HEK293 (cell line): Measurements from ENCODE around the gene PSMF1.

Experiments
- CTCF ChIA-PET: fragments of 350-600 bp; formaldehyde crosslinking; extraction: SDS; loops from one replicate; lab custom pipeline; 2021; ENCODE audit warnings: antibody characterized with exemption; lab: Yijun Ruan, JAX
- POLR2A ChIA-PET: fragments of 300-600 bp; formaldehyde crosslinking; extraction: SDS; loops from one replicate; lab custom pipeline; 2020; ENCODE audit warnings: antibody characterized with exemption, inconsistent platforms; lab: Yijun Ruan, JAX
- H3K27ac ChIP-seq: fragments of 200-500 bp; sonication (Bioruptor generic); 2 replicates; pipeline ENCODE4 v1.5.1; 2014; ENCODE audit warnings: low read depth, low read length, control low read depth, inconsistent platforms; ENCODE audit errors: extremely low read depth
- H3K36me3 ChIP-seq, 2 experiments: fragments of 200-500 bp in 1 of 2; sonication (Bioruptor generic) in 1 of 2; 1 replicate in 1 of 2; 2 replicates in 1 of 2; pipeline ENCODE4 v1.5.1; 2014 to 2017; ENCODE audit warnings: inconsistent platforms in 2 of 2, low read length in 2 of 2; ENCODE audit not compliant: control insufficient read depth in 2 of 2, insufficient read depth in 1 of 2
- H3K4me1 ChIP-seq: fragments of 200-500 bp; sonication (Bioruptor generic); 2 replicates; pipeline ENCODE4 v1.5.1; 2014; ENCODE audit warnings: mild to moderate bottlenecking, low read length, inconsistent platforms; ENCODE audit not compliant: control insufficient read depth, insufficient read depth
- H3K4me3 ChIP-seq: 2 replicates; pipeline ENCODE4 v1.5.1; 2011; ENCODE audit warnings: low read depth, mild to moderate bottlenecking, control low read depth, low read length, moderate library complexity
- H3K9me3 ChIP-seq: fragments of 200-500 bp; sonication (Bioruptor generic); 2 replicates; pipeline ENCODE4 v1.5.1; 2014; ENCODE audit warnings: low read depth, low read length, inconsistent platforms; ENCODE audit not compliant: control insufficient read depth, insufficient read depth
- BCL11A ChIP-seq: fragments of 450-650 bp; formaldehyde crosslinking; IDR thresholded peaks from 2 replicates; pipeline ENCODE4 v1.5.1; 2016; ENCODE audit warnings: low read depth, missing biosample characterization, missing genetic modification characterization
- GLIS1 ChIP-seq: fragments of 450-650 bp; formaldehyde crosslinking; IDR thresholded peaks from 2 replicates; pipeline ENCODE4 v1.5.1; 2016; ENCODE audit warnings: missing biosample characterization, missing genetic modification characterization
- HOXA7 ChIP-seq: sonication (generic); formaldehyde crosslinking; IDR thresholded peaks from 2 replicates; pipeline ENCODE4 v1.8.1; 2022; ENCODE audit warnings: missing genetic modification reagents, borderline replicate concordance
- OVOL3 ChIP-seq: fragments of 450-650 bp; formaldehyde crosslinking; IDR thresholded peaks from 2 replicates; pipeline ENCODE4 v1.5.1; 2016; ENCODE audit warnings: missing biosample characterization, missing genetic modification characterization
- PRDM1 ChIP-seq: fragments of 450-650 bp; formaldehyde crosslinking; IDR thresholded peaks from 2 replicates; pipeline ENCODE4; 2016; ENCODE audit warnings: missing biosample characterization, missing genetic modification characterization
- SCRT2 ChIP-seq: fragments of 450-650 bp; formaldehyde crosslinking; IDR thresholded peaks from 2 replicates; pipeline ENCODE4 v1.5.1; 2016; ENCODE audit warnings: missing biosample characterization, missing genetic modification characterization
- TCF7L2 ChIP-seq: IDR thresholded peaks from 2 replicates; pipeline ENCODE4 v1.6.1; 2011; ENCODE audit warnings: low read depth, mild to moderate bottlenecking, inconsistent platforms, low read length, moderate library complexity, borderline replicate concordance
- ZBTB48 ChIP-seq: fragments of 450-650 bp; formaldehyde crosslinking; IDR thresholded peaks from 2 replicates; pipeline ENCODE4 v1.5.1; 2016; ENCODE audit warnings: missing biosample characterization, missing genetic modification characterization
- ZNF121 ChIP-seq: fragments of 450-650 bp; formaldehyde crosslinking; IDR thresholded peaks from 2 replicates; pipeline ENCODE4 v1.5.1; 2016; ENCODE audit warnings: missing biosample characterization, missing genetic modification characterization
- ZNF140 ChIP-seq: fragments of 450-650 bp; formaldehyde crosslinking; IDR thresholded peaks from 2 replicates; pipeline ENCODE4 v1.5.1; 2016; ENCODE audit warnings: missing biosample characterization, missing genetic modification characterization
- ZNF2 ChIP-seq: fragments of 450-650 bp; formaldehyde crosslinking; IDR thresholded peaks from 2 replicates; pipeline ENCODE4 v1.5.1; 2016; ENCODE audit warnings: missing biosample characterization, missing genetic modification characterization
- ZNF23 ChIP-seq: fragments of 450-650 bp; formaldehyde crosslinking; IDR thresholded peaks from 2 replicates; pipeline ENCODE4 v1.5.1; 2016; ENCODE audit warnings: missing biosample characterization, missing genetic modification characterization, borderline replicate concordance
- ZNF24 ChIP-seq: fragments of 450-650 bp; formaldehyde crosslinking; IDR thresholded peaks from 2 replicates; pipeline ENCODE4 v1.5.1; 2016; ENCODE audit warnings: missing biosample characterization, missing genetic modification characterization
- ZNF473 ChIP-seq: fragments of 450-650 bp; formaldehyde crosslinking; IDR thresholded peaks from 2 replicates; pipeline ENCODE4 v1.5.1; 2017; ENCODE audit warnings: missing biosample characterization, missing genetic modification characterization
- ZNF48 ChIP-seq: fragments of 450-650 bp; formaldehyde crosslinking; IDR thresholded peaks from 2 replicates; pipeline ENCODE4 v1.5.1; 2016; ENCODE audit warnings: missing biosample characterization, missing genetic modification characterization
- ZNF561 ChIP-seq: fragments of 450-650 bp; IDR thresholded peaks from 2 replicates; pipeline ENCODE4 v1.5.1; 2018; ENCODE audit warnings: missing biosample characterization, missing genetic modification characterization, borderline replicate concordance
- ZNF600 ChIP-seq: fragments of 450-650 bp; formaldehyde crosslinking; IDR thresholded peaks from 2 replicates; pipeline ENCODE4 v1.5.1; 2016; ENCODE audit warnings: missing biosample characterization, missing genetic modification characterization
- ZNF626 ChIP-seq: fragments of 450-650 bp; sonication (Bioruptor Pico); formaldehyde crosslinking; IDR thresholded peaks from 2 replicates; pipeline ENCODE4 v1.5.1; 2018; ENCODE audit warnings: missing biosample characterization, missing genetic modification characterization, inconsistent platforms
- ZNF629 ChIP-seq: fragments of 450-650 bp; formaldehyde crosslinking; IDR thresholded peaks from 2 replicates; pipeline ENCODE4 v1.5.1; 2017; ENCODE audit warnings: missing biosample characterization, missing genetic modification characterization
- ZNF658 ChIP-seq: fragments of 450-650 bp; formaldehyde crosslinking; IDR thresholded peaks from 2 replicates; pipeline ENCODE4; 2016; ENCODE audit warnings: missing biosample characterization, missing genetic modification characterization
- ZXDB ChIP-seq: fragments of 450-650 bp; formaldehyde crosslinking; IDR thresholded peaks from 2 replicates; pipeline ENCODE4 v1.5.1; 2016; ENCODE audit warnings: missing biosample characterization, missing genetic modification characterization
- TF ChIP-seq, protein P1 (sequence below): fragments of 450-650 bp; formaldehyde crosslinking; IDR thresholded peaks from 2 replicates; pipeline ENCODE4 v1.5.1; 2016; ENCODE audit warnings: missing biosample characterization, missing genetic modification characterization, borderline replicate concordance
- TF ChIP-seq, protein P2 (sequence below): fragments of 450-650 bp; formaldehyde crosslinking; IDR thresholded peaks from 2 replicates; pipeline ENCODE4 v1.5.1; 2016; ENCODE audit warnings: missing biosample characterization, missing genetic modification characterization, borderline replicate concordance
- TF ChIP-seq, protein P3 (sequence below): fragments of 450-650 bp; formaldehyde crosslinking; IDR thresholded peaks from 2 replicates; pipeline ENCODE4 v1.5.1; 2017; ENCODE audit warnings: missing biosample characterization, missing genetic modification characterization

The PSMF1 gene

DNA sequence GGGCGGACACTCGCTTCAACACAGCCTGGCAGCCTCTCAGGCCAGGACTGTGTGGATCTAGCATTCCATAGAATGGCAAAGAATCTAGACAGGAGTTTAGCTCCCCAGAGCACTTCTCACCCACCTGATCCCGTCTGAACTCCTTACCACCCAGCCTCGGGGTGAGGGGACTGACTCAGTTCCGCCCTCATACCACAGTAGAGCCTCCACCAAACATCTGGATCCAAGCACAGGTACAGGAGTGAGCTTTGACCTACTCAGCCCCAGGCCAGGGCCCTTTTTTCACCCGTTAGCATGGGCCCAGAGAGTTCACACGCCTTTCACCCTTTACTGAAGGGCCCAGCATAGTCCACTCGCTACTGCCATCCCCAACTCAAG is 715 bp downstream of the PSMF1 start (continued):
- TF ChIP-seq, protein P1, sequence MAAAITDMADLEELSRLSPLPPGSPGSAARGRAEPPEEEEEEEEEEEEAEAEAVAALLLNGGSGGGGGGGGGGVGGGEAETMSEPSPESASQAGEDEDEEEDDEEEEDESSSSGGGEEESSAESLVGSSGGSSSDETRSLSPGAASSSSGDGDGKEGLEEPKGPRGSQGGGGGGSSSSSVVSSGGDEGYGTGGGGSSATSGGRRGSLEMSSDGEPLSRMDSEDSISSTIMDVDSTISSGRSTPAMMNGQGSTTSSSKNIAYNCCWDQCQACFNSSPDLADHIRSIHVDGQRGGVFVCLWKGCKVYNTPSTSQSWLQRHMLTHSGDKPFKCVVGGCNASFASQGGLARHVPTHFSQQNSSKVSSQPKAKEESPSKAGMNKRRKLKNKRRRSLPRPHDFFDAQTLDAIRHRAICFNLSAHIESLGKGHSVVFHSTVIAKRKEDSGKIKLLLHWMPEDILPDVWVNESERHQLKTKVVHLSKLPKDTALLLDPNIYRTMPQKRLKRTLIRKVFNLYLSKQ, result no peak
- TF ChIP-seq ZNF24 (no peak), ZNF626 (tag by site-specific recombination) (no peak), BCL11A (tag by site-specific recombination) (no peak), ZNF140 (no peak), ZNF23 (tag by site-specific recombination) (no peak)

DNA sequence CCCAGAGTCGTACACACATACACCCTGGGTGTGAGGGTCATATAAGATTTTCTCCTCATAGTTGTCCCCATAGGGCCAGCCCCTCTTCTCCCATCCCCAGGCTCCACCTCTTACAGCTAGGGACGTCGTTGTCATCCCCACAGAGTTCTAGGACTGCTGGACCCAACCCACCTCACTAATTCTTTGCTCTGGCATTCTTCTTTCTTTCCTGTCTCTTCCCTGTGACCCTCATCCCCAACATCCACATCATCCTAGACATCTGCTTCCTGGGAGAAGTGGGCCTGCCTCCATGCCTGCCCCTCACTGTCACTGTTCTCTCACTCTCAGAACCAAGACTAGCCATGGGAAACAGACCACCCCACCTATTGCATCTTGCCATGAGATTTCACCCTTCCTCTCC is 1.1 kb downstream of the PSMF1 start:
- POLR2A ChIA-PET, result no interaction called here
- peak overlapping the region; percentile 96 for H3K4me3 ChIP-seq
- H3K27ac ChIP-seq, result no peak overlapping the region
- H3K9me3 ChIP-seq, result no peaks in the 10 kb centered on the region
- H3K36me3 ChIP-seq, result peaks cover 19 to 31% of the 10 kb centered on the region in 2 experiments
- TF ChIP-seq HOXA7 (CRISPR knock-in tag), result no peak
- TF ChIP-seq ZNF48 (tag by site-specific recombination), result no peak
- no peak for TF ChIP-seq ZNF473 (tag by site-specific recombination)
- TF ChIP-seq, protein P2, sequence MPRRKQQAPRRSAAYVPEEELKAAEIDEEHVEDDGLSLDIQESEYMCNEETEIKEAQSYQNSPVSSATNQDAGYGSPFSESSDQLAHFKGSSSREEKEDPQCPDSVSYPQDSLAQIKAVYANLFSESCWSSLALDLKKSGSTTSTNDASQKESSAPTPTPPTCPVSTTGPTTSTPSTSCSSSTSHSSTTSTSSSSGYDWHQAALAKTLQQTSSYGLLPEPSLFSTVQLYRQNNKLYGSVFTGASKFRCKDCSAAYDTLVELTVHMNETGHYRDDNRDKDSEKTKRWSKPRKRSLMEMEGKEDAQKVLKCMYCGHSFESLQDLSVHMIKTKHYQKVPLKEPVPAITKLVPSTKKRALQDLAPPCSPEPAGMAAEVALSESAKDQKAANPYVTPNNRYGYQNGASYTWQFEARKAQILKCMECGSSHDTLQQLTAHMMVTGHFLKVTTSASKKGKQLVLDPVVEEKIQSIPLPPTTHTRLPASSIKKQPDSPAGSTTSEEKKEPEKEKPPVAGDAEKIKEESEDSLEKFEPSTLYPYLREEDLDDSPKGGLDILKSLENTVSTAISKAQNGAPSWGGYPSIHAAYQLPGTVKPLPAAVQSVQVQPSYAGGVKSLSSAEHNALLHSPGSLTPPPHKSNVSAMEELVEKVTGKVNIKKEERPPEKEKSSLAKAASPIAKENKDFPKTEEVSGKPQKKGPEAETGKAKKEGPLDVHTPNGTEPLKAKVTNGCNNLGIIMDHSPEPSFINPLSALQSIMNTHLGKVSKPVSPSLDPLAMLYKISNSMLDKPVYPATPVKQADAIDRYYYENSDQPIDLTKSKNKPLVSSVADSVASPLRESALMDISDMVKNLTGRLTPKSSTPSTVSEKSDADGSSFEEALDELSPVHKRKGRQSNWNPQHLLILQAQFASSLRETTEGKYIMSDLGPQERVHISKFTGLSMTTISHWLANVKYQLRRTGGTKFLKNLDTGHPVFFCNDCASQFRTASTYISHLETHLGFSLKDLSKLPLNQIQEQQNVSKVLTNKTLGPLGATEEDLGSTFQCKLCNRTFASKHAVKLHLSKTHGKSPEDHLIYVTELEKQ (tag by site-specific recombination), result no peak
- CTCF ChIA-PET, result interaction anchor here (0.6 to 3.5 kb wide), 5 partner anchors 11 to 626 kb away, joined by 3 to 16 read pairs (median 6); no protein-coding TSS in a partner anchor
- H3K4me1 ChIP-seq, result peaks cover 37% of the 10 kb centered on the region

DNA sequence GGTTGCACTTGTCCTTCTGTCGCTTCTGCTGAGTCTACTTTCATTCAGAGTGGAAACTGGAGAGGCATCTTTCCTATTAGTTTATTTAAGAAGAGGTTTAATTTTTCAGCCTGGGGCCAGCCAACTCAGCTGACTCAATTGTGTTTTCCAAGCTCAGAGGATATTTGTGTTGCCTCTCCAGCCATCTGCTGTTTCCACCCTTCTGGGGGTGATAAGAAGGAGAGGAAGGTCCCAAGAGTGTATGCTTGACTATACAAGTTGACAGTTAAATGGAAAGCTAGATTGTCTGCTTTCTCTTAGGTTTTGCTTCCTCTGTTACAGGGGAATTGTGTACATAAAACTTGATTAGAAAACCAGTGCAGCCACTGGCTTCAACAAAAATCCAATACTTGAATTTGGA is 3.0 kb downstream of the PSMF1 start:
- ChIA-PET CTCF (interaction anchor here (0.8 to 3.5 kb wide), 2 partner anchors 13 to 382 kb away, joined by 3 to 16 read pairs; no protein-coding TSS in a partner anchor), POLR2A (no interaction called here)
- Histone ChIP-seq H3K9me3 (no peaks in the 10 kb centered on the region), H3K4me3 (no peak overlapping the region), H3K36me3 (peaks cover 27 to 50% of the 10 kb centered on the region in 2 experiments), H3K27ac (no peak overlapping the region), H3K4me1 (peaks cover 37% of the 10 kb centered on the region)
- TF ChIP-seq OVOL3 (tag by site-specific recombination) (no peak), PRDM1 (0 out of 2 replicates have a peak, but pooled peaks have one; percentile 26)

DNA sequence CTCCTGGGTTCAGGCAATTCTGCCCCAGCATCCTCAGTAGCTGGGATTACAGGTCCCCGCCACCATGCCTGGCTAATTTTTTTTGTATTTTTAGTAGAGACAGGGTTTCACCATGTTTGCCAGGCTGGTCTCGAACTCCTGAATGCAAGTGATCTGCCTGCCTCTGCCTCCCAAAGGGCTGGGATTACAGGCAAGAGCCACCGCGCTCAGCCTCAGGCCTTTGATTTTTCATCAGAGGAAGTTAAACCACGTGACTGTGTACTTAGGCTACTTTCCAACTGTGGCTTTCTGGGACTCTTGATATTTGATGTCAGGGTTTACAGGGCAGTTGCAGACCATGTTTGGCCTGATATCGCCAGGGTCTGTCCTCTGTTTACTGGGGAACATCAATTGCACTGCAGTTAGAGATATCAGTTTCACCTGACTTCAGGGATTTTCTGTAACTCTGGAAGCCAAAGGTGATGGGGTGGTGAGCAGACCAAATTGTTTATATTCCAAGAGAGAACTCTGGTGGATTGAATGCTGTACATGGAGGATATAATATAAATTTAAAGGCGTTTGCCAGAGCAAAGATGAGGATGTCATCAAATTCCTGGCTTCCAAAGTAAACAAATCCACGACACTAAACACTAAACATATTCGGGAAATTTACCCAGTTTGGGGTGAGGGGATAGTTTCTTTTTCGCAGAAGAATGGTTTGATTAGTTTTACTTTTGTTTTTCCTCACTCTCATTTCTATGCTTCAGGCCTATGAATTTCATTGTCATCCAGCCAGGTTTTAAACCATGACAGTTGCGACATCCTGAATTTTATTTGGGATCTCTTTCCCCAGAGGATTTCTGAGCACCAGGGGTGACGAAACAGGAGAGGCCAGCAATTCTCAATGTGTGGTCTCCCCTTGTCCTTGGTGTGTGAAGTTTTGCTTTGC is 4.2 kb downstream of the PSMF1 start:
- Histone ChIP-seq H3K4me1 (peaks cover 37% of the 10 kb centered on the region), H3K4me3 (no peak overlapping the region), H3K27ac (peak overlapping the region; percentile 25; the same call in 1 of the 2 replicates), H3K36me3 (peaks cover 37 to 62% of the 10 kb centered on the region in 2 experiments), H3K9me3 (no peaks in the 10 kb centered on the region)
- POLR2A ChIA-PET, result no interaction called here
- CTCF ChIA-PET, result interaction anchor here (3.5 kb wide), 1 partner anchor 14 kb away, joined by 16 read pairs; no protein-coding TSS in a partner anchor
- TF ChIP-seq ZNF658 (no peak), ZNF121 (tag by site-specific recombination) (no peak), ZBTB48 (tag by site-specific recombination) (peak; percentile 41; the same call in 1 of the 2 replicates), ZNF561 (tag by site-specific recombination) (peak; percentile 55; the same call in 1 of the 2 replicates), ZNF629 (tag by site-specific recombination) (peak; percentile 60; the same call in 1 of the 2 replicates), SCRT2 (tag by site-specific recombination) (peak; percentile 45), ZXDB (tag by site-specific recombination) (peak; percentile 70), ZNF2 (tag by site-specific recombination) (0 out of 2 replicates have a peak, but pooled peaks have one; percentile 55), ZNF600 (tag by site-specific recombination) (peak; percentile 70; the same call in 1 of the 2 replicates), GLIS1 (peak; percentile 22; the same call in 1 of the 2 replicates), TCF7L2 (no peak)
- TF ChIP-seq, protein P3, sequence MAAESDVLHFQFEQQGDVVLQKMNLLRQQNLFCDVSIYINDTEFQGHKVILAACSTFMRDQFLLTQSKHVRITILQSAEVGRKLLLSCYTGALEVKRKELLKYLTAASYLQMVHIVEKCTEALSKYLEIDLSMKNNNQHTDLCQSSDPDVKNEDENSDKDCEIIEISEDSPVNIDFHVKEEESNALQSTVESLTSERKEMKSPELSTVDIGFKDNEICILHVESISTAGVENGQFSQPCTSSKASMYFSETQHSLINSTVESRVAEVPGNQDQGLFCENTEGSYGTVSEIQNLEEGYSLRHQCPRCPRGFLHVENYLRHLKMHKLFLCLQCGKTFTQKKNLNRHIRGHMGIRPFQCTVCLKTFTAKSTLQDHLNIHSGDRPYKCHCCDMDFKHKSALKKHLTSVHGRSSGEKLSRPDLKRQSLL, result no peak
